Measurements from ENCODE around the gene FBN2. TPM values are rescaled to one million over a fixed set of nuclear protein-coding genes. Genes with fewer than 3 reads are reported as not detected.
"Not testable (repeated sequence)": the region's sequence is repeated elsewhere in the genome, so short reads cannot be mapped to it uniquely, and the experiment has no call there.

Gene FBN2
- polyA plus RNA-seq, 3 donors, result 90.7 to 112 (median 91.5) TPM

DNA sequence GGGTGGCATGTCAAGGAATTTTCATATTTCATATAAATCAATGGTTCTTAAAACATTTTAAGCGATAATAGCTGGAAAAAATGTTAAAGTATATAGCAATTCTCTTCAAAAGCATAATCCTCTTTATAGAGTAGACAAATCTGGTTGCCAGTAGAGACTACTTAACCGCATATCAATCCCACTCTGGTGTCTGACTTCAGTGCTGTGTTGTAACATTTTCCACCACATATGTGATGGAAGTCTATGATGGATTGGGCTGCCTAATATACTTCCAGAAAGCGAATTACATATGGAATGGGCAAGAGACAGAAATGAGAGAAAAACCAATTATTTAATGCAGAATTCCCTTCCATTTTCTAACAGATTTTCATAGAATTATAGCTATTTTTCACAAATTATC lies 54.3 kb downstream of the FBN2 start:
- no peak for DNase-seq (ENCODE audit: low read depth in 3 of 3, low spot score in 2 of 3)

DNA sequence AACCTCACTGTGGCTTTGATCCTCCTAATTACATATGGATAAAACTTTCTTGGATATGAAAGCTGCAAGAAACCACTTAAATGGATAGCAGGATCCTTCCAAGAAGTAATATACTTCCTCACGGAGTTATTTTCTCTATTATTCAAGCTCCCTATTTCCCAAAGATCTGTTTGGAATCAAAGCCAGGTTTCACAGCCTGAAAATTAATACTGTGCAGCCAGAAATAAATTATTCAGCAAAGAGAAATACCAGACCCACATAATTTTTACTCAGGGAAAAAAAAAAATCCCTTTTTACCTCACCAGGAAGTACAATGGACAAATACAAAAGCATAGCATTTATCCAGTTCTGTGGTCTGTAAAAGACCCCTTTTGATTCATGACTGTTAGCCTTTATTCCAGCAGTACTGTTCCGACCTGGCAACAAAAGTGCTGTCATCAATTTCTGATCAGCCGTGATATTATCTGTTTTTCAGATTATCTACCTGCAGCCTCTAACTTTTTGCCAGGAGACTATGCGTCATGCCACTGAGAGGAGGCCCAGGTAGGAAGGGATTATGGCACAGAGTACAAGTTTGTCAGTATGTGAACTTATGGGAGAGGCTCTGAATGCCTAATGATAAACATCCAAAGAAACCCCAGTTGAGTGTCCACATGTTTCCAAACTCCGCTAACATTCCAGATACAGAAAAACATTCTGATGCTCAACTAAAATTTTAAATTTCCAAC lies 57.0 kb downstream of the FBN2 start:
- DNase-seq (ENCODE audit: low read depth in 3 of 3, low spot score in 2 of 3), result no peak

DNA sequence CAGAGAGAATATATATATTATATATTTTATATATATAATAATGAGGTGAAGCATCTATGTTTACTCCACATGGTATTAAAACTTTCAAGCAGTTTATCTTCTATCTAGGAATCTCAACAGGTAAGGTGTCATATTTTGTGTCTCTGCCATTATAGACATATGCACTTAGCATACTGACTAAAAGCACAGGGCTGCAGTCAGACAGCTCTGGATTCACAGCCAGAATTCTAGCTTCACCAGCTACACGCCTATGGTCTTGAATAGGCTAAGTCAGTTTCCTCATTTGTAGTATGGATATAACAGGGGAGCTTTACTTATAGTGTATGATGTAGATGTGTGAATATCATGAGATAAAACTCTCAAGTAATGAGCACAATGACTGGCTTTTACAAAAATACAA lies 57.9 kb downstream of the FBN2 start:
- no peak for DNase-seq (ENCODE audit: low read depth in 3 of 3, low spot score in 2 of 3)

DNA sequence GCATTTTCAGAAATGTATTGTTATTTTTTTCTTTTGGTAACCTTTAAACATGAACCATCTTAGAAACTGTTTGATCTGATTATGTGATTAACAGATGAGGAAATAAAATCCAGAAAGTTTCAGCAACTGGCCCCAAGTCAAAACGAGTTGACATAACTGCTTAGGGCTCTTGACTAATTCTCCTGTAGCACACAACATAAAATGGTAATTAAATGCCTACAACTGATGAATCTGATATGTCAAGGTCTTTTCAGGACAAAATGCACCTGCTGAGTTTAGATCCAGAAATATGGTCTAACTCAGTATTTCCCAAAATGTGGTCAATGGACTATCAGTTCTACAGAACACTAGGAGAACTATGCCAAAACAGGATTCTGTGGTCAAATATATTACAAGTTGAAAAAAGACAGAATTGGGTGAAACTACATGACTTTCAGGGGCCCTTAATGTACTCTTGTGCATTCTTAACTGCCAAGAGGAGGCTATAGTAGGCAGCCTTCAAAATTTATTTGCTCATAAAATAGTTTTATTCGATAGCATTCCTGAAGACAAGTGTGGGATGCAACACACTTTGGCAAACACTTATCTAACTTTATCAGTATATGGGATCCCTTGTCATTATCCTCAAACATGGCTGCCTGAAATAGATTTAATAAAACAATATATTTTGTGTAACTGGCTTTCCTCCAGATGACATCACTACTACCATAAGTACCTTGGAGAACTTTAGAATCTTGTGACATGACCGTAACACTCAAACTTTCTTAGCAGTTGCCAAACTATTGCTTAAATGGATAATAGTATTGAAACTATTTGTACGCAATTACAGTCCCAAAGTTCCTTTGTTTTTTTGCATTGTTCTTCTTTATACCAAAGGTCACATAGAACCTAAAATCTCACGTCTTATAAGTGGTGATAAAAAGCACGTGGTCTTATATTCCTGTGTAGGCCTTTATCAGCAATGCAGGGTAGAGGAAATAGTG lies 59.4 kb downstream of the FBN2 start:
- DNase-seq (ENCODE audit: low read depth in 3 of 3, low spot score in 2 of 3), result no peak

DNA sequence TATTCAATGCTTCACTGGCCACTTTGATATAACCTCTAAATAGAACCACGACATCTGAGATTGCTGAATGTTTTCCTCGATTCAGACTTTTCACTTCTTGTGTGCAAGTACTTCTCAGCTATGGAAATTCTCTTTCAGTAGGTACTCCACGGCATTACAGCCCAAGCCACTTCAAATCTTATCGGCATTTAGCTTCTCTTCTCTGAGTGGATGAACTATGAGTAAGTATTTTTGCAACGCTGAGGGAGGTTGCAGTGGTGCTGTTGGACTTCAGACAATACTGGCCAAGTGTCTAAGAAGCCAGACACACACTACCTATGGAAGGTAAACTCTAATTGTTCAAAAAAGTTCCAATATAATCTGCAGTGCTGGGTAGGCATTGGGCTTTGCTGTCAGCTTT lies 60.1 kb downstream of the FBN2 start:
- DNase-seq (ENCODE audit: low read depth in 3 of 3, low spot score in 2 of 3), result no peak

DNA sequence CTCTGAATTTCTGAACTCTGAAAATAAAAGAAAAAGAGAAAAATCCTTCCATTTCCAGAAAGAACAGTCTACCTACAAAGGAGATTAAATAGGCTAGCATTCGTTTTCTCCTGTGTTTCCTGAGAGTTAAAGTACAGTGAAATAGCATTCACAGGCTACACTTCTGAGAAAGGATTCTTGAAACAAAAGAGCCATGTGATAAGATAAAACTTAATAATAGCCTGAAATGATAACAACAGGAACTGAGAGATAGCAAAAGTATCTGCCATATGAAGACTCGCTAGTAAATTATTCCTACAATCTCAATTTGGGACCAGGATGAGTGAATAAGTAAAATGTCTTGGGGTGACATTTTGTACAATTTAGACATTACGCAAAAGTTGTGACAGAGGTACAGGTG lies 62.4 kb downstream of the FBN2 start:
- no peak for DNase-seq (ENCODE audit: low read depth in 3 of 3, low spot score in 2 of 3)

DNA sequence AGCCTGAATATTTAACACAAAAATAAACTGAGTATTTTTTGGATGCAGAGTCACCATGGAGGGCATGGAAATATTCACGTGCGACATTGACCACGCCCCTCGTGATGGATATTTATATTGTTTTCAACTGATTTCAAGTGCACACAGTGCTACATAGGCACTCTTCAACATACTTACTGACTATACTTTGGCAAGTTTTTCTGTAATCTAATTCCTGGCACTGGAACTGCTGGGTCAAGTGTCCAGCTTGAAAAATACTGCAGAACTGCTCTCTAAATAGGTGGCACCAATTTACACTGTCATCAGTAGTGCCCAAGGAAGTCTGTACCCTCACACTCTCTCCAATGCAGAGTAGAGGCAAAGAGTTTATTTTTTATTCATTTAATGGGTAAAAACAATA lies 65.1 kb downstream of the FBN2 start:
- DNase-seq (ENCODE audit: low read depth in 3 of 3, low spot score in 2 of 3), result no peak

DNA sequence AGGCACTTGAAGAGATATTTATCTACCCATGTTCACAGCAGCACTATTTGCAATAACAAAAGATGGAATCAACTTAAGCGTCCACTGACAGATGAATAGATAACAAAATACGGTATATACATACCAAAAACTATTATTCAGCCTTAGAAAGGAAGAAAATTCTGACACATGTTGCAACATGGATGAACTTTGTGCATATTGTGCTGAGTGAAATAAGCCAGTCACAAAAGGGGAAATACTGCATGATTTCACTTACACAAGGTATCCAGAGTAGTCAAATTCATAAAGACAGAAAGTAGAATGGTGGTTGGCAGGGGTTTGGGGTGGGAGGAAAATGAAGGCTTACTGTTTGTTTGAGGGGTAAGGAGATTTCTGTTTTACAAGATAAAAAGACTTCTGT lies 66.0 kb downstream of the FBN2 start:
- DNase-seq (ENCODE audit: low read depth in 3 of 3, low spot score in 2 of 3), result no peak

DNA sequence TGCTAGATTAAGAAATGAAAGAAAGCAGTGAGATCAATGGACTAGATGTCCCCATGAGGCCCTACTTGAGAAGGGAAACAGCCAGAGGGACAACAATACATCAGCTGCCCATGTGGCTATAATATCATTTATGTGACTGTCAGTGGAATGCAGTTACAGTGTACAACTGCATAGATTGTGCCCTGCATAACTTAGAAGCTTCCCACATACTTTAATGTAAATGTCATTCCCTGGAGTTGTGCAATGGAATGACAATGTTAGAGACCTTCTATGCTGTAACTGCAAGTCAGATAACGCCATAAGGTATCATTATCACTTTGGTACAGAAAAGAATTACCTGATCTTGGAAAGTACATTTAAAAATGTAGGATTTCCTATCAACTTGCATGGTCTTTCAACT lies 67.4 kb downstream of the FBN2 start:
- DNase-seq (ENCODE audit: low read depth in 3 of 3, low spot score in 2 of 3), result no peak

DNA sequence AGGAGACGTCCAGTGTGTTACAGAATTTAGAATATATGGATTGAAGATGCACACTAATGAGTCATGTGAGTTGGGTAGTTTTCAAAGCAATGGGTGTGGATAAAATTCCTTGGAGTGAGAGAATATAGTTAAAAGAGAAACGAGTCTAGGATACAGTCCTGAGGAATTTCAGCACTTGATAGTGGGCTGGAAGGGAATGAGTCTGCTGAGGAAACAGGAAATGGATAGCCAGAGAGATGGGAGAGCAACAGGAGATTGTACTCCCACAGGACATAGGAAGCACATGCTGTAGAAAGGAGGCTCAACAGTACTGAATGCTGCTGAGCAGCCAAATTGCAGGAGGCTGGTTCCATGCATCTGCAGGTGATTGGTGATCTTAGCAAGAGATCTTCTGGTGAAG lies 68.1 kb downstream of the FBN2 start:
- DNase-seq (ENCODE audit: low read depth in 3 of 3, low spot score in 2 of 3), result no peak

DNA sequence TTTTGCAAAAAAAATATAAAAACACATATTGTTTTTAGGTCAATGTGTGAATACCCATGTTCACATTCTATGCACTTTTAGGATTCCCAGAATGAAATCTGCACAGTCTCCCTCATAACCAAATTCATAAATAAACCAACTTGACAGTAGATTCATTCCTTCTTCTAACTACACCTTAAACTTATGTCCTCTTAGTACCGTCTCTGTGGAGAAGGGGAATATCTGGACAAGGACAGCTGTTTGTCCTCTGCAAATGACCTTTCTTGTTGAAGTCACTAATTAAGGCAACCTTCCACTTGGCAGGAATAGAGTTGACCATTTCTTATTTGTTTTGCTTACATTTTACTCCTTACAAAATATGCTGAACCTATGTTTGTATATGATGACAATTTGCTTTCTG lies 71.1 kb downstream of the FBN2 start:
- DNase-seq (ENCODE audit: low read depth in 3 of 3, low spot score in 2 of 3), result no peak

DNA sequence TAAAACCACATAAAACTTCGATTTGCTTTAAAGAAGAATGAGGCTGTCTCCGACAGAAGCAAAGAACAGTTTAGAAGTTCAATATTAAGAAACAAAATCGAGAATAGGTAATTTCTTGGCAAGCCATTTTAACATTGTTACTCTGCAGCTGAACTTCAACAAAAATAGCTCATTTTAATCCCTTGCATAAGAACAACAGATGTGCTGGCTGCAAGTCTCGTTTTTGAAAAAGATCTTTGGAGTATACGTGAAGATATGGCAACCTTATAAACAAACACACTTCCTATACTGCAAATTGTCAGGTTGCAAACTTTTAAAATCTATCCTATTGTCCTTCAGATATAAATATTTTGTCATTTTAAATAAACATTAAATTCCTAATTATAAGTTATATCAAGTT lies 71.5 kb downstream of the FBN2 start:
- no peak for DNase-seq (ENCODE audit: low read depth in 3 of 3, low spot score in 2 of 3)

DNA sequence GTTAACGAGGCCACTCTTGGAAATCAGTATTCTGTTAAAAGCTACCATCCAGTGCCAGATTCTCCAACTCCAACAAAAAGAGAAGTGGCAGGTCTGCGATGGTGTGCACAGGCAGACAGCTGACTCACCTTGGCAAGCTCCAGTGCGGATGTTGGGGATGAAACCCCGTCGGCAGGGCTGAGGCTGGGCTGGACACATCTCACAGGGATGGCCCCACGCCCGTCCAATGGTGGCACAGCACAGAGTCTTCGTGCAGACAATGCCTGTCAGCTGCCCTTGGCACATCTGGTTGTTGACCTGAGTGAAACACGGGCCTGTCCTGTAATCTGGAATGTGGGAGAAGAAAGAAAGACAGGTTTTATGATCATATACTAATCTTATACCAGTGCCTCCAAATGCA lies 73.4 kb downstream of the FBN2 start:
- no peak for DNase-seq (ENCODE audit: low read depth in 3 of 3, low spot score in 2 of 3)

DNA sequence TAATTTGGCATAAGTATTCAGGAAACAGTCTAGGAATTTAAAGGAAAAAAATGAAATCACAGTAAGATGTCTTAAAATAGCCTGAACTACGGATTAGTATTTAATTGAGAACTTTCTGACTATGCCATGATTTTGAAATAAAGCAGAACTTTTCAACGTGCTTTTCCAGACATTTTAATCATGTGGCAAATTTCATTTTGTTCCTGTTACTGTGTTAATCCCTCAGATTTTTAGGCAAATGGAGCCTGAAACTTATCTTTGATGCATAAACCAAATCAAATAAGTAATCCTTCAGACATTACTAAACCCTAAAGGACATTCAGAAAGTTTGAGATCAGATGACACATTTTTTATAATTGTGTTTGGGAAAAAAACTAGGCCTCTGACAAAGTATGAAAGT lies 75.7 kb downstream of the FBN2 start:
- no peak for DNase-seq (ENCODE audit: low read depth in 3 of 3, low spot score in 2 of 3)

DNA sequence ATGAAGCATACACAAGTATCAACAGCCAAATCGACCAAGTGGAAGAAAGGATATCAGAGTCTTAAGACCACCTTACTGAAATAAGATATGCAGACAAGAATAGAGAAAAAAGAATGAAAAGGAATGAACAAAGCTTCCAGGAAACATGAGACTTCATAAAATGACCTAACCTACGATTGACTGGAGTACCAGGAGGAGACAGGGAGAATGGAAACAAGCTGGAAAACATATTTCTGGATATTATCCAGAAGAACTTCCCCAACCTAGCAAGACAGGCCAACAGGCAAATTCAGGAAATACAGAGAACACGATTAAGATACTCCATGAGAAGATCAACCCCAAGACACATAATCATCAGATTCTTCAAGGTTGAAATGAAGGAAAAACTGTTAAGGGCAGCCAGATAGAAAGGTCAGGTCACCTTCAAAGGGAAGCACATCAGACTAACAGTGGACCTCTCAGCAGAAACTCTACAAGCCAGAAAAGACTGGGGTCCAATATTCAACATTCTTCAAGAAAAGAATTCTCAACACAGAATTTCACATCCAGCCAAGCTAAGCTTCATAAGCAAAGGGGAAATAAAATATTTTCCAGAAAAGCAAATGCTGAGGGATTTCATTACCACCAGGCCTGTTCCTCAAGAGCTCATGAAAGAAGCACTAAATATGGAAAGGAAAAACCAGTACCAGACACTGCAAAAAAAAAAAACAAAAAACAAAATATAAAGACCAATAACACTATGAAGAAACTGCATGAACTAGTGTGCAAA lies 80.7 kb downstream of the FBN2 start:
- DNase-seq (ENCODE audit: low read depth in 3 of 3, low spot score in 2 of 3), result not testable (repeated sequence)

DNA sequence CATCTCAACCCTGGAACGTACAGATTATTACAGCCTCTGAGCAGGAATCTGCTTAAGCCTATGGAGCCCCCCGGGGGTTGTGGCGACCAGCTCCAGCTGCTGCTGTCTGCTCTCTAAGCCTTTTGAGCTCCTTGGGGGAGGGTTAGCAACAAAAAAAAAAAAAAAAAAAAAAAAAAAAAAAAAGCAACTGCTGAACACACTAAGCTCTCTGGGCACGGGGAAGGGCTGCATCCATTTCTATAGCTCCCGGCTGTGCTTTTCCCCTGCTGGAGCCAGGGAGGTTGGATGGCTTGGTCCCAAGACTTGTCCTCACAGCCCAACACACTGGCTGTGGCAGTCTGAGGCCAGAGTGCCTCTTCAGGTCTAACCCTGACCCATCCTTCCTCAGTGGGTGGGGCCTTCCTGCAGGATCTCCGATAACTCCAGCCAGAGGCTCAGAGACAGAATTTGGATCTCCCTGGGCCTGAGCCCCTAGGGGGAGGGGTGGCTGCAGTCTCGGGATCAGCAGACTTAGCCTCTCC lies 82.1 kb downstream of the FBN2 start:
- DNase-seq (ENCODE audit: low read depth in 3 of 3, low spot score in 2 of 3), result no peak

DNA sequence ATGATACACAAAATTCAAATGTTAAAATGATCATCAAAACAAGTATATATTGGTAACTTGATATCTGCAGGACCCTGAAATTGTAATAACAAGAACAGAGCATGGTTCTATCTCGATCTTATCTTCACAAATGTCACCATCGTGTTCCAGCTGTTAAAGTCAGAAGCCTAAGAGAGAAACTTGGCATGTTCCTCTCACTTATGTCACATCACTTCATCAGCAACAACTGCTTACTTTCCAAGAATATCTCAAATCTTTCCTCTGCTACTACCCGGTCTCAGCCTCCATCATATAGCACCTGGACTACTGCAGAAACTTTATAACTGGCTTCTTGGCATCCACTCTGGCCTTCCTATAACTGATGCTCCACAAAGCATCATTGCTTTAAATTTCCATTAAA lies 84.9 kb downstream of the FBN2 start:
- DNase-seq (ENCODE audit: low read depth in 3 of 3, low spot score in 2 of 3), result no peak

DNA sequence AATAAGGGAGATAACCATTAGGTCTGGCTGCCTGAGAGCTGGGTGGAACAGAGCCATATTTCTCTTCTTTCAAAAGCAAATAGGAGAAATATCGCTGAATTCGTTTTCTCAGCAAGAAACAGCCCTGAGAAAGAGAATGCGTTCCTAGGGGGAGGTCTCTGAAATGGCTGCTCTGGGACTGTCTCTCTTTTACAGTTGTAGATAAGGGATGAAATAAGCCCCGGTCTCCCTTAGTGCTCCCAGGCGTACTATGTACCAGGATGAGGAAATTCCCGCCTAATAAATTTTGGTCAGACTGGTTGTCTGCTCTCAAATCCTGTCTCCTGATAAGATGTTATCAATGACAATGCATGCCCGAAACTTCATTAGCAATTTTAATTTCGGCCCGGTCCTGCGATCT lies 90.8 kb downstream of the FBN2 start:
- DNase-seq (ENCODE audit: low read depth in 3 of 3, low spot score in 2 of 3), result not testable (repeated sequence)

DNA sequence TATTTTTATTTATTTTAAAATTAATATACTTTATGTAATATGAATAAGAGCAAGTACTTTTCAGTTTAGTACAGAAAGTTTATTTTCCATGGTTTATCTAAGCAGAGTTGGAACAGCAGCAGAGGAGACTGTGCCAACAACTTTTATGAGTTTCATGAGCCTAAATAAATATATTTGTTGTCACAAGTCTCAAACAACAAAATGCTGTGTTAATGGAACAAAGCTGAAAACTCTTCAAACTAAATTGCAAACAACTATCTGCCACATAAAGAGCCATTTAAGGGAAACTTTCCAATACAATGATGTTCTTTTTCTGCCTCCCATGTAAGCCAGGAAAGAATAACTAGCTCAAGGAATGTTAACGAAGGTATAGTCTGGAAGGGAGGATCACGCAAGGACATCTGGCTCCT lies 96.1 kb downstream of the FBN2 start:
- DNase-seq (ENCODE audit: low read depth in 3 of 3, low spot score in 2 of 3), result peak in 2 of 3 donors; percentile 38 to 41

DNA sequence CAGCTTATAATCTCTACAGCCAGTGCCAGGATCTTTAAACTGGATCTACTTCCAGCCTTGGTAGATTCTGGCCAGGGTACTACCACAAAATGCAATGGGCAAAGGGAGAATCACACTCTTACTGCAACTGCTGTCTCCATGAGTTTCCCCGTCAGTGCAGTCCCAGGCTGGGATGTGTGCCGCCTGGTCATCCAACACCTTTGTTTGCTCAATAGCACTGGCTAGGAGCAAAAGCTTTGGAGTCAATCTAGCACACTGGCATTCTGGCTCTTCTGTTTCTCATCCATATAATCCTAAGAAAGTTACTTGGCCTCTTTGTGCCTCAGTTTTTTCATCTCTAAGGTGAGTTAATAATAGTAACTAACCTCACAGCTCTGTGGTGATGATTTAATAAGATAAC lies 96.9 kb downstream of the FBN2 start:
- DNase-seq (ENCODE audit: low read depth in 3 of 3, low spot score in 2 of 3), result no peak

DNA sequence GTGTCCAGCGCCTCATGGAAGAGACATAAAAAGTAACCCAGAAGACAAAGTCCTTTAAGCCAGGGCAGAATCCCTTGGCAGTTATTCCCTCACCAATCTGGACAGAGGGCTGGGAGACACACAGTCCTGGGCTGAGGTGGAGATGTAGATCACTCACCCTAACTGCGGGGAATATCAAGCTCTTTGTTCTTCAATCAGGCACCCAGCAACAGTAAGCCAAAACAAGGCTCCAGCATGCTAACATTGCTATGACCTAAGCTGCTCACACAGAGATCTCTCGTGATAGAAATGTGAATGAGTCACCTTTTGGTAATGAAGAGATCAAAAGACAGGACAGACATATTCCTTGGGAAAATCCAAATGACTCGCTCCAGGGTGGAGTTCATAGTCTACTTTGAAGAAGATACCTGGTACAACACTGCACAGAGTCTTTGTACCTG lies 101.3 kb downstream of the FBN2 start:
- DNase-seq (ENCODE audit: low read depth in 3 of 3, low spot score in 2 of 3), result no peak

Data from right renal cortex interstitium (tissue), 3 donors.